HUES64 (cell line): Measurements from ENCODE around the gene HUS1.
"Not testable (repeated sequence)": the region's sequence is repeated elsewhere in the genome, so short reads cannot be mapped to it uniquely, and the experiment has no call there.

ENCODE experiments used
- H3K27ac ChIP-seq: 2 replicates; pipeline ENCODE4 v1.7.0; 2013; ENCODE audit warnings: low read depth, low read length, inconsistent platforms
- H3K27me3 ChIP-seq: 2 replicates; pipeline ENCODE4 v1.6.1; 2013; ENCODE audit warnings: mild to moderate bottlenecking, low read length; ENCODE audit not compliant: insufficient read depth
- H3K36me3 ChIP-seq: 2 replicates; pipeline ENCODE4 v1.6.1; 2013; ENCODE audit warnings: mild to moderate bottlenecking, low read length; ENCODE audit not compliant: insufficient read depth
- H3K4me1 ChIP-seq: 2 replicates; pipeline ENCODE4 v1.6.1; 2013; ENCODE audit warnings: mild to moderate bottlenecking, low read length, moderate library complexity; ENCODE audit not compliant: insufficient read depth
- H3K4me3 ChIP-seq: 2 replicates; pipeline ENCODE4 v1.5.1; 2013; ENCODE audit warnings: mild to moderate bottlenecking, low read length, moderate library complexity
- H3K9ac ChIP-seq: 2 replicates; pipeline ENCODE4 v1.6.1; 2013; ENCODE audit warnings: mild to moderate bottlenecking, low read depth, low read length
- H3K9me3 ChIP-seq: 2 replicates; pipeline ENCODE4 v1.6.1; 2013; ENCODE audit warnings: low read depth, low read length; ENCODE audit not compliant: insufficient read depth
- WGBS: fragments of 150-250, 120-280 bp; methylation state at CpG from one replicate; pipeline ENCODE4 v1.1.7; 2013; ENCODE audit warnings: missing lambda C conversion rate; 5-methylcytosine and 5-hydroxymethylcytosine counted together

The HUS1 gene

GRCh38 chr7:48000164-48000563 is 20.7 kb upstream of the HUS1 start:
- H3K36me3 ChIP-seq, H3K9ac ChIP-seq, H3K9me3 ChIP-seq, H3K4me1 ChIP-seq, H3K4me3 ChIP-seq, H3K27ac ChIP-seq, H3K27me3 ChIP-seq: not testable (repeated sequence)
- whole genome bisulfite sequencing, result 90% methylated on average over 13 of the region's 13 CpGs

- Histone ChIP-seq H3K27me3 (no peaks in the 10 kb centered on the region), H3K9me3 (no peaks in the 10 kb centered on the region), H3K27ac (no peak overlapping the region), H3K9ac (no peak overlapping the region), H3K4me3 (no peak overlapping the region), H3K4me1 (peaks cover under 1% of the 10 kb centered on the region; the same call in 1 of the 2 replicates), H3K36me3 (no peaks in the 10 kb centered on the region)
- WGBS, result 95% methylated on average over 12 of the region's 12 CpGs
These were observed 20.0 kb upstream of the HUS1 start for GRCh38 chr7:47999413-47999812.

GRCh38 chr7:47992446-47992845 is 13.0 kb upstream of the HUS1 start:
- no peak overlapping the region for H3K9ac ChIP-seq
- H3K36me3 ChIP-seq, result no peaks in the 10 kb centered on the region
- 65% methylated on average over 3 of the region's 3 CpGs for WGBS
- peaks cover 25% of the 10 kb centered on the region for H3K4me1 ChIP-seq
- H3K4me3 ChIP-seq, result peak overlapping the region; percentile 67; the same call in 1 of the 2 replicates
- H3K27me3 ChIP-seq, result no peaks in the 10 kb centered on the region
- no peak overlapping the region for H3K27ac ChIP-seq
- no peaks in the 10 kb centered on the region for H3K9me3 ChIP-seq

GRCh38 chr7:47991741-47992311 is 12.4 kb upstream of the HUS1 start:
- Histone ChIP-seq H3K9ac (peak overlapping the region; percentile 62; the same call in 1 of the 2 replicates), H3K9me3 (no peaks in the 10 kb centered on the region), H3K27me3 (no peaks in the 10 kb centered on the region), H3K36me3 (no peaks in the 10 kb centered on the region), H3K4me1 (peaks cover 25% of the 10 kb centered on the region), H3K27ac (peak overlapping the region; percentile 76), H3K4me3 (peak overlapping the region; percentile 67)
- WGBS, result 3% methylated on average over 26 of the region's 26 CpGs

- 83% methylated on average over 1 of the region's 1 CpG for WGBS
- Histone ChIP-seq H3K9ac (peak overlapping the region; percentile 45; the same call in 1 of the 2 replicates), H3K4me3 (peak overlapping the region; percentile 67), H3K9me3 (no peaks in the 10 kb centered on the region), H3K27ac (peak overlapping the region; percentile 17; the same call in 1 of the 2 replicates), H3K36me3 (no peaks in the 10 kb centered on the region), H3K27me3 (no peaks in the 10 kb centered on the region), H3K4me1 (peaks cover 25% of the 10 kb centered on the region)
These were observed 11.9 kb upstream of the HUS1 start for GRCh38 chr7:47991270-47991669.

GRCh38 chr7:47990592-47990991 is 11.2 kb upstream of the HUS1 start:
- H3K27me3 ChIP-seq, result no peaks in the 10 kb centered on the region
- peaks cover 25% of the 10 kb centered on the region for H3K4me1 ChIP-seq
- H3K36me3 ChIP-seq, result no peaks in the 10 kb centered on the region
- H3K9me3 ChIP-seq, result no peaks in the 10 kb centered on the region
- WGBS, result 100% methylated on average over 4 of the region's 5 CpGs
- H3K27ac ChIP-seq, result no peak overlapping the region; the same call in 1 of the 2 replicates
- no peak overlapping the region for H3K9ac ChIP-seq
- H3K4me3 ChIP-seq, result no peak overlapping the region

- Histone ChIP-seq H3K4me1 (peaks cover 25% of the 10 kb centered on the region), H3K27ac (peak overlapping the region; percentile 44; the same call in 1 of the 2 replicates), H3K9ac (0 out of 2 replicates have a peak overlapping the region, but pooled peaks have one; percentile 22)
- not testable (repeated sequence) for H3K4me3 ChIP-seq, H3K27me3 ChIP-seq, H3K9me3 ChIP-seq, H3K36me3 ChIP-seq
- 26% methylated on average over 9 of the region's 10 CpGs for WGBS
These were observed 10.4 kb upstream of the HUS1 start for GRCh38 chr7:47989607-47990400.

- Histone ChIP-seq H3K9ac (no peak overlapping the region), H3K27ac (no peak overlapping the region), H3K4me3 (no peak overlapping the region), H3K27me3 (no peaks in the 10 kb centered on the region), H3K36me3 (no peaks in the 10 kb centered on the region), H3K9me3 (no peaks in the 10 kb centered on the region), H3K4me1 (peaks cover 25% of the 10 kb centered on the region)
- WGBS, result 93% methylated on average over 7 of the region's 8 CpGs
These were observed 9.3 kb upstream of the HUS1 start for GRCh38 chr7:47988496-47989386.

GRCh38 chr7:47982610-47983009 is 3.2 kb upstream of the HUS1 start:
- peaks cover 9% of the 10 kb centered on the region for H3K36me3 ChIP-seq
- H3K9ac ChIP-seq, result no peak overlapping the region
- peaks cover 5% of the 10 kb centered on the region; the same call in 1 of the 2 replicates for H3K4me1 ChIP-seq
- H3K27me3 ChIP-seq, result no peaks in the 10 kb centered on the region
- WGBS, result 72% methylated on average over 2 of the region's 2 CpGs
- no peak overlapping the region for H3K4me3 ChIP-seq
- no peak overlapping the region for H3K27ac ChIP-seq
- no peaks in the 10 kb centered on the region for H3K9me3 ChIP-seq

- H3K4me1 ChIP-seq, H3K27ac ChIP-seq, H3K9me3 ChIP-seq, H3K9ac ChIP-seq, H3K27me3 ChIP-seq, H3K4me3 ChIP-seq: not testable (repeated sequence)
- 98% methylated on average over 4 of the region's 5 CpGs for WGBS
- H3K36me3 ChIP-seq, result peaks cover 29% of the 10 kb centered on the region
These were observed 1.2 kb upstream of the HUS1 start for GRCh38 chr7:47980648-47981047.

GRCh38 chr7:47979832-47980181 is 392 bp upstream of the HUS1 start:
- WGBS, result 68% methylated on average over 5 of the region's 7 CpGs
- Histone ChIP-seq H3K27ac (no peak overlapping the region; the same call in 1 of the 2 replicates), H3K36me3 (peaks cover 37% of the 10 kb centered on the region), H3K4me1 (peaks cover 5% of the 10 kb centered on the region; the same call in 1 of the 2 replicates), H3K27me3 (no peaks in the 10 kb centered on the region), H3K4me3 (peak overlapping the region; percentile 65), H3K9ac (peak overlapping the region; percentile 41; the same call in 1 of the 2 replicates), H3K9me3 (no peaks in the 10 kb centered on the region)
